Neural progenitor cell (in vitro differentiated cells): ENCODE measurements around the gene C3orf22. TPM values are rescaled to one million over a fixed set of nuclear protein-coding genes. Genes with fewer than 3 reads are reported as not detected.

ENCODE experiments used
- DNase-seq: peaks from one replicate; pipeline ENCODE4 v3.0.0-alpha.2; 2016; ENCODE audit warnings: low spot score
- H2AFZ ChIP-seq: fragments of 200-600 bp; sonication (generic); replicated peaks from 2 replicates; pipeline ENCODE4 v1.6.1; 2016; ENCODE audit warnings: antibody characterized with exemption
- H3F3A ChIP-seq: fragments of 200-600 bp; sonication (generic); 2 replicates; pipeline ENCODE4 v1.6.1; 2016; ENCODE audit warnings: antibody characterized with exemption, low read depth
- H3K27ac ChIP-seq: fragments of 200-600 bp; sonication (generic); 2 replicates; pipeline ENCODE4 v1.5.1; 2016; ENCODE audit warnings: mild to moderate bottlenecking
- H3K27me3 ChIP-seq: fragments of 200-600 bp; sonication (generic); 2 replicates; pipeline ENCODE4 v1.6.1; 2016; ENCODE audit warnings: mild to moderate bottlenecking, moderate library complexity
- H3K36me3 ChIP-seq: fragments of 200-600 bp; sonication (generic); 2 replicates; pipeline ENCODE4 v1.5.1; 2016
- H3K4me1 ChIP-seq: fragments of 200-600 bp; sonication (generic); 2 replicates; pipeline ENCODE4 v1.6.1; 2016; ENCODE audit warnings: mixed run types
- H3K4me2 ChIP-seq: fragments of 200-600 bp; sonication (generic); 2 replicates; pipeline ENCODE4 v1.6.1; 2016
- H3K4me3 ChIP-seq: fragments of 200-600 bp; sonication (generic); 2 replicates; pipeline ENCODE4 v1.5.1; 2016
- H3K79me2 ChIP-seq: fragments of 200-600 bp; sonication (generic); 2 replicates; pipeline ENCODE4 v1.6.1; 2016; ENCODE audit warnings: low read depth
- H3K9ac ChIP-seq: fragments of 200-600 bp; sonication (generic); 2 replicates; pipeline ENCODE4 v1.6.1; 2016
- H3K9me3 ChIP-seq: fragments of 200-600 bp; sonication (generic); 2 replicates; pipeline ENCODE4 v1.5.1; 2016; ENCODE audit warnings: low read depth
- H4K20me1 ChIP-seq: fragments of 200-600 bp; sonication (generic); 2 replicates; pipeline ENCODE4 v1.6.1; 2016; ENCODE audit warnings: low read depth
- H3K27ac Mint-ChIP-seq: 3 replicates; pipeline ENCODE4 v1.8.0; 2021; ENCODE audit warnings: mixed read lengths
- H3K27me3 Mint-ChIP-seq: 2 replicates; pipeline ENCODE4 v1.8.0; 2022; ENCODE audit warnings: low read depth, mild to moderate bottlenecking, inconsistent platforms, moderate library complexity, mixed read lengths; ENCODE audit not compliant: insufficient read depth
- H3K36me3 Mint-ChIP-seq: 3 replicates; pipeline ENCODE4 v1.8.0; 2021; ENCODE audit warnings: mixed read lengths
- H3K4me1 Mint-ChIP-seq: 3 replicates; pipeline ENCODE4 v1.8.0; 2021; ENCODE audit warnings: mixed read lengths
- H3K4me3 Mint-ChIP-seq: 3 replicates; pipeline ENCODE4 v1.8.0; 2021; ENCODE audit warnings: mild to moderate bottlenecking, moderate library complexity, mixed read lengths
- H3K9me3 Mint-ChIP-seq: 3 replicates; pipeline ENCODE4 v1.8.0; 2020; ENCODE audit warnings: mixed read lengths
- EZH2 ChIP-seq: fragments of 200-600 bp; sonication (generic); IDR thresholded peaks from 2 replicates; pipeline ENCODE4 v1.6.1; 2017; ENCODE audit warnings: antibody characterized with exemption, mild to moderate bottlenecking, moderate library complexity
- EZH2phosphoT487 ChIP-seq: fragments of 200-600 bp; sonication (generic); IDR thresholded peaks from 2 replicates; pipeline ENCODE4 v1.6.1; 2017; ENCODE audit warnings: antibody characterized with exemption
- total RNA-seq: library from RNA; depleted of rRNA; stranded (reverse); fragments of >200 nt; gene quantifications from 2 replicates; pipeline ENCODE4 v1.2.3, GENCODE V29; 2015; ENCODE audit warnings: low replicate concordance
- TF ChIP-seq, protein P1 (sequence below): fragments of 200-600 bp; sonication (generic); IDR thresholded peaks from 2 replicates; pipeline ENCODE4 v1.5.1; 2017; ENCODE audit warnings: antibody characterized with exemption, mild to moderate bottlenecking

Gene C3orf22
- total RNA-seq, 1 donor from 2014 or later = not detected

DNA sequence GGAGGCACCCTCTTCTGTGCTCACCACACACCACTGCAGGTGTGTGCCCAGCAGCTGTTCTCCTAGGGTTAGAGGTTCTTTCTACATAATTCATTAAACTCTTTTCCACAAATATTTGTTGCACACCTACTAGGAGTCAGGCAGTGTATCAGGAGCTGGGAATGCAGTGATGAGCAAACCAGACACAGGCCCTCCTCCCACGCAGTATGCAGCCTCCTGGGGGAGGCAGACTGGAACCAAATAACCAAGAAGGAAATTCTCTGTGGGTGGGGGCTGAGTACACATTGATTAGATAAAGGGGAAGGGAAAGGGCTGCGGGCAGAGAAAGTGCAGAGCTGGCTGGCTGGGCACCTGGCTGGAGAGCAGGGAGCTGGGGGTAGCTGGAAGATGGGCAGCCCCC, 18.5 kb upstream of the C3orf22 start:
- no peaks in the 10 kb centered on the region for H3K36me3 Mint-ChIP-seq
- no peaks in the 10 kb centered on the region for H3K4me1 Mint-ChIP-seq
- H3K9me3 Mint-ChIP-seq = no peaks in the 10 kb centered on the region
- H3K27me3 Mint-ChIP-seq = no peaks in the 10 kb centered on the region
- H3K4me2 ChIP-seq = no peak overlapping the region
- no peak overlapping the region for H3K9ac ChIP-seq
- no peak overlapping the region for H3K4me3 Mint-ChIP-seq
- H3K27me3 ChIP-seq = no peaks in the 10 kb centered on the region
- TF ChIP-seq EZH2phosphoT487 (no peak), EZH2 (no peak)
- TF ChIP-seq, protein P1, sequence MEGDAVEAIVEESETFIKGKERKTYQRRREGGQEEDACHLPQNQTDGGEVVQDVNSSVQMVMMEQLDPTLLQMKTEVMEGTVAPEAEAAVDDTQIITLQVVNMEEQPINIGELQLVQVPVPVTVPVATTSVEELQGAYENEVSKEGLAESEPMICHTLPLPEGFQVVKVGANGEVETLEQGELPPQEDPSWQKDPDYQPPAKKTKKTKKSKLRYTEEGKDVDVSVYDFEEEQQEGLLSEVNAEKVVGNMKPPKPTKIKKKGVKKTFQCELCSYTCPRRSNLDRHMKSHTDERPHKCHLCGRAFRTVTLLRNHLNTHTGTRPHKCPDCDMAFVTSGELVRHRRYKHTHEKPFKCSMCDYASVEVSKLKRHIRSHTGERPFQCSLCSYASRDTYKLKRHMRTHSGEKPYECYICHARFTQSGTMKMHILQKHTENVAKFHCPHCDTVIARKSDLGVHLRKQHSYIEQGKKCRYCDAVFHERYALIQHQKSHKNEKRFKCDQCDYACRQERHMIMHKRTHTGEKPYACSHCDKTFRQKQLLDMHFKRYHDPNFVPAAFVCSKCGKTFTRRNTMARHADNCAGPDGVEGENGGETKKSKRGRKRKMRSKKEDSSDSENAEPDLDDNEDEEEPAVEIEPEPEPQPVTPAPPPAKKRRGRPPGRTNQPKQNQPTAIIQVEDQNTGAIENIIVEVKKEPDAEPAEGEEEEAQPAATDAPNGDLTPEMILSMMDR = no peak
- H3K4me3 ChIP-seq = no peak overlapping the region
- no peaks in the 10 kb centered on the region for H3K79me2 ChIP-seq
- H3F3A ChIP-seq = no peaks in the 10 kb centered on the region
- H3K36me3 ChIP-seq = no peaks in the 10 kb centered on the region
- no peak for DNase-seq
- H3K9me3 ChIP-seq = no peaks in the 10 kb centered on the region
- no peak overlapping the region for H3K27ac Mint-ChIP-seq
- H4K20me1 ChIP-seq = no peaks in the 10 kb centered on the region
- H3K27ac ChIP-seq = no peak overlapping the region
- no peaks in the 10 kb centered on the region for H3K4me1 ChIP-seq
- no peak overlapping the region for H2AFZ ChIP-seq

DNA sequence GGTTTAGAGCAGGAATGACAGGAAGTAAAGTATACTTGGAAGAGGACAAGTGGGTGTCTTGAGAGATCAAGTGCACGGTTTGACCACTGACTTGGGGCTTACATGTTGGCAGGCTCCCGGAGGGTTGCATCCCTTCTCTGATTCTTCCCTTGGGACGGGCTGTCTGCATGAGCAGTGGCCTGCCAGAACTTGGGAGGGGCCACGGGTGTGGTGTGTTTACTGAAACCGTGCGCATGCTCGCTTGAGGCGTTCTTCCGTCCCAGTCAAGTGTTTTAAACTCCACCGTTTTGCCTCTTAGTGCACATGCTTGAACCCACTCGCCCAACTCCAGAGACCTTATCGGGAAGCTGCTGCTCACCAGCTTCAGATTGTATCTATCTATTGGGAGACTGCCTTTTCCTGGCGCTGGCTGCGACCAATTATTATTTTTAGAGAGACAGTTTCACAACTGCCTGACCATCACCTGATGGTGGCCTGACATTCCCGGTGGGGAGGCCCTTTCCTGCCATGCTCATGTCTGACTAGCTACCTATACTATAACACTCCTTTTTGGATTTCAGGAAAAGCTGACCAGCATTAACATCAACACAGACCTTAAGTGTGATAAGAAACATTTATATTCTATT, 14.9 kb upstream of the C3orf22 start:
- Histone ChIP-seq H3K9me3 (no peaks in the 10 kb centered on the region), H3K4me3 (no peak overlapping the region), H3F3A (no peaks in the 10 kb centered on the region), H4K20me1 (no peaks in the 10 kb centered on the region), H3K27me3 (no peaks in the 10 kb centered on the region), H3K4me2 (no peak overlapping the region), H3K36me3 (no peaks in the 10 kb centered on the region), H3K4me1 (no peaks in the 10 kb centered on the region), H3K9ac (no peak overlapping the region), H3K27ac (no peak overlapping the region), H3K79me2 (no peaks in the 10 kb centered on the region), H2AFZ (no peak overlapping the region)
- Mint-ChIP-seq H3K36me3 (no peaks in the 10 kb centered on the region), H3K4me3 (no peak overlapping the region), H3K4me1 (peaks cover 3% of the 10 kb centered on the region), H3K9me3 (no peaks in the 10 kb centered on the region), H3K27me3 (no peaks in the 10 kb centered on the region), H3K27ac (no peak overlapping the region)
- no peak for DNase-seq
- TF ChIP-seq EZH2phosphoT487 = no peak
- TF ChIP-seq EZH2 = no peak
- TF ChIP-seq, protein P1 = no peak

DNA sequence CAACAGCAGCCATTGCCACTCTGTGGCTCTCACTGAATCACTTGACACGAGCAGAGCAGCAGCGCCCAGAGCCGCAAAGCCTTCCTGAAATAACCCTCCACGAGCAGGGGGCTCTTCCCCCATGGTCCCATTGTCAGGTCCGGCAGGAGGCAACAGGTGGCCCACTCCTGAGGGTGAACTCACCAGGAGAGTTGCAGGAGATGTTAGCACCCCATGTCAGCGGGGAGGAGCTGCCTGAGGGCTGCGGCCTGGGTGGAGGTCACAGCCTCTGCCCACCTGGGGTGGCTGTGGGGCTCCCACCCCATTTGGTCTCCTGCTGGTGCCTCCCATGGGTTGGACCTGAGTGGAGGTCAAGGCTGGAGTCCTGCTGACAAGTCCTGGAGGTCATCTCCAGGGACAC, 12.3 kb upstream of the C3orf22 start:
- Histone ChIP-seq H3K27me3 (peaks cover under 1% of the 10 kb centered on the region), H3K4me1 (no peaks in the 10 kb centered on the region), H2AFZ (no peak overlapping the region), H3K36me3 (no peaks in the 10 kb centered on the region), H4K20me1 (no peaks in the 10 kb centered on the region), H3K9ac (no peak overlapping the region), H3K79me2 (no peaks in the 10 kb centered on the region), H3K4me2 (no peak overlapping the region), H3K4me3 (no peak overlapping the region), H3F3A (no peaks in the 10 kb centered on the region), H3K27ac (no peak overlapping the region), H3K9me3 (no peaks in the 10 kb centered on the region)
- TF ChIP-seq EZH2 = no peak
- Mint-ChIP-seq H3K4me1 (peaks cover 3% of the 10 kb centered on the region), H3K4me3 (no peak overlapping the region), H3K27ac (no peak overlapping the region), H3K27me3 (no peaks in the 10 kb centered on the region), H3K36me3 (no peaks in the 10 kb centered on the region), H3K9me3 (no peaks in the 10 kb centered on the region)
- no peak for DNase-seq

DNA sequence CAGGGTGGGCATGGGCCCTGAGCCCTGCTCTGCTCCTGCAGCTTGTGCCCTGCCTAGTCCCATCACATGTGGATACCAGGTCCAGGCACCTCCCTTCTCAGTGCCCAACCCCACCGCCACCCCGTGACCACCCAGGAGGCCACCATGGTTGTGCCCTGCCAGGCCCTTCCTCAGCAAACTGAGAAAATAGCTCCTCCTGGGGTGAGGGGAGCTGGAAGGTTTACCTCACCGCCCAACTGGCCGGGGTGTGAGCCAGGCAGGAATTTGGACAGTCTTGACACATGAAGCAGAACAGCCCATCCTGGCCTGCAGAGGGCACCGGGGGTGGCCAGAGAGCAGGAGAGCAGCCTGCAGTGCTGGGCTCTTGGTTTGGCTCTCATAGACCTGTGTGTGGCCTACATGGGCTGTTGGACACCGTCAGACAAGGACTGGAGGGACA, 11.4 kb upstream of the C3orf22 start:
- Histone ChIP-seq H3K9ac (no peak overlapping the region), H3K36me3 (no peaks in the 10 kb centered on the region), H3K27me3 (peaks cover 4% of the 10 kb centered on the region), H3K79me2 (no peaks in the 10 kb centered on the region), H3K4me3 (no peak overlapping the region), H3F3A (no peaks in the 10 kb centered on the region), H4K20me1 (no peaks in the 10 kb centered on the region), H3K4me2 (no peak overlapping the region), H2AFZ (no peak overlapping the region), H3K4me1 (no peaks in the 10 kb centered on the region), H3K9me3 (no peaks in the 10 kb centered on the region), H3K27ac (no peak overlapping the region)
- Mint-ChIP-seq H3K4me3 (no peak overlapping the region), H3K36me3 (no peaks in the 10 kb centered on the region), H3K27me3 (no peaks in the 10 kb centered on the region), H3K4me1 (peaks cover 3% of the 10 kb centered on the region), H3K27ac (no peak overlapping the region), H3K9me3 (no peaks in the 10 kb centered on the region)
- no peak for TF ChIP-seq EZH2phosphoT487
- no peak for TF ChIP-seq EZH2
- TF ChIP-seq, protein P1 = peak; percentile 27
- peak; percentile 28 for DNase-seq
